ENCODE data around the gene PTP4A1. TPM values are rescaled to one million over a fixed set of nuclear protein-coding genes. Genes with fewer than 3 reads are reported as not detected.

PTP4A1 gene
- polyA plus RNA-seq, 1 donor from 2014 or later = 57.6 TPM

DNA sequence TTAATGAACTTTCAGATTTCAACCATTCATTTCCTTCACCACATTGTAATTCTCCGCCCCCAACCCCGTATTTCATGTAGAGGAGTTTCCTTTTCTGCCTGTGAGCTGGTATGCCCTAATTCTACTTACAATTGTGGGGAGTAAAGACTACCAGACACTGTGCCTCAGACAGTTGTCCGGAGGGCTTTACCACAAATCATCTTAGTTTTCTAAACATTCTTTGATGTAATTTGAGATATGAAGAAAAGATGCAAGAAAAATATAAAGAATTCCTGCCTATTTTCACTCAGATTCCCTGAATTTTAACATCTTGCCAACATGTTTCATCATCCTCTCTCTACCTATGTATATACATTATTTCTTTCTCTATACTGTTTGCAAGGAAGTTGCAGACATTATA lies 28.3 kb upstream of the PTP4A1 start:
- no peak overlapping the region for H3K27ac ChIP-seq (ENCODE audit: low read length)
- TF ChIP-seq MXI1 (conservative IDR thresholded peaks at IDR 0.05; ENCODE audit: poor library complexity, severe bottlenecking) (no peak), EP300 (conservative IDR thresholded peaks at IDR 0.05; ENCODE audit: poor library complexity, severe bottlenecking) (no peak), EZH2 (IDR thresholded peaks at IDR 0.05; ENCODE audit: borderline replicate concordance, insufficient read depth, low read length, poor library complexity, severe bottlenecking) (no peak), POLR2AphosphoS5 (IDR thresholded peaks at IDR 0.05) (no peak), SMC3 (conservative IDR thresholded peaks at IDR 0.05; ENCODE audit: poor library complexity) (no peak), TAF1 (IDR thresholded peaks at IDR 0.05; ENCODE audit: low read depth) (no peak), RAD21 (conservative IDR thresholded peaks at IDR 0.05) (no peak)
- TF ChIP-seq, protein P1, sequence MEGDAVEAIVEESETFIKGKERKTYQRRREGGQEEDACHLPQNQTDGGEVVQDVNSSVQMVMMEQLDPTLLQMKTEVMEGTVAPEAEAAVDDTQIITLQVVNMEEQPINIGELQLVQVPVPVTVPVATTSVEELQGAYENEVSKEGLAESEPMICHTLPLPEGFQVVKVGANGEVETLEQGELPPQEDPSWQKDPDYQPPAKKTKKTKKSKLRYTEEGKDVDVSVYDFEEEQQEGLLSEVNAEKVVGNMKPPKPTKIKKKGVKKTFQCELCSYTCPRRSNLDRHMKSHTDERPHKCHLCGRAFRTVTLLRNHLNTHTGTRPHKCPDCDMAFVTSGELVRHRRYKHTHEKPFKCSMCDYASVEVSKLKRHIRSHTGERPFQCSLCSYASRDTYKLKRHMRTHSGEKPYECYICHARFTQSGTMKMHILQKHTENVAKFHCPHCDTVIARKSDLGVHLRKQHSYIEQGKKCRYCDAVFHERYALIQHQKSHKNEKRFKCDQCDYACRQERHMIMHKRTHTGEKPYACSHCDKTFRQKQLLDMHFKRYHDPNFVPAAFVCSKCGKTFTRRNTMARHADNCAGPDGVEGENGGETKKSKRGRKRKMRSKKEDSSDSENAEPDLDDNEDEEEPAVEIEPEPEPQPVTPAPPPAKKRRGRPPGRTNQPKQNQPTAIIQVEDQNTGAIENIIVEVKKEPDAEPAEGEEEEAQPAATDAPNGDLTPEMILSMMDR (IDR thresholded peaks at IDR 0.05; ENCODE audit: poor library complexity, severe bottlenecking) = no peak
- TF ChIP-seq, protein P2, sequence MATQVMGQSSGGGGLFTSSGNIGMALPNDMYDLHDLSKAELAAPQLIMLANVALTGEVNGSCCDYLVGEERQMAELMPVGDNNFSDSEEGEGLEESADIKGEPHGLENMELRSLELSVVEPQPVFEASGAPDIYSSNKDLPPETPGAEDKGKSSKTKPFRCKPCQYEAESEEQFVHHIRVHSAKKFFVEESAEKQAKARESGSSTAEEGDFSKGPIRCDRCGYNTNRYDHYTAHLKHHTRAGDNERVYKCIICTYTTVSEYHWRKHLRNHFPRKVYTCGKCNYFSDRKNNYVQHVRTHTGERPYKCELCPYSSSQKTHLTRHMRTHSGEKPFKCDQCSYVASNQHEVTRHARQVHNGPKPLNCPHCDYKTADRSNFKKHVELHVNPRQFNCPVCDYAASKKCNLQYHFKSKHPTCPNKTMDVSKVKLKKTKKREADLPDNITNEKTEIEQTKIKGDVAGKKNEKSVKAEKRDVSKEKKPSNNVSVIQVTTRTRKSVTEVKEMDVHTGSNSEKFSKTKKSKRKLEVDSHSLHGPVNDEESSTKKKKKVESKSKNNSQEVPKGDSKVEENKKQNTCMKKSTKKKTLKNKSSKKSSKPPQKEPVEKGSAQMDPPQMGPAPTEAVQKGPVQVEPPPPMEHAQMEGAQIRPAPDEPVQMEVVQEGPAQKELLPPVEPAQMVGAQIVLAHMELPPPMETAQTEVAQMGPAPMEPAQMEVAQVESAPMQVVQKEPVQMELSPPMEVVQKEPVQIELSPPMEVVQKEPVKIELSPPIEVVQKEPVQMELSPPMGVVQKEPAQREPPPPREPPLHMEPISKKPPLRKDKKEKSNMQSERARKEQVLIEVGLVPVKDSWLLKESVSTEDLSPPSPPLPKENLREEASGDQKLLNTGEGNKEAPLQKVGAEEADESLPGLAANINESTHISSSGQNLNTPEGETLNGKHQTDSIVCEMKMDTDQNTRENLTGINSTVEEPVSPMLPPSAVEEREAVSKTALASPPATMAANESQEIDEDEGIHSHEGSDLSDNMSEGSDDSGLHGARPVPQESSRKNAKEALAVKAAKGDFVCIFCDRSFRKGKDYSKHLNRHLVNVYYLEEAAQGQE (IDR thresholded peaks at IDR 0.05; ENCODE audit: borderline replicate concordance) = no peak
- no peak overlapping the region for H2AFZ ChIP-seq (ENCODE audit: low read depth, low read length)
- no peaks in the 10 kb centered on the region for H3K9me3 ChIP-seq (ENCODE audit: low read length)
- H4K20me1 ChIP-seq (ENCODE audit: insufficient read depth) = no peaks in the 10 kb centered on the region
- no peaks in the 10 kb centered on the region for H3K79me2 ChIP-seq (replicated peaks; ENCODE audit: insufficient read depth, low read length)
- no peak overlapping the region for H3K4me3 ChIP-seq (ENCODE audit: low read length)
- no peak overlapping the region for H3K9ac ChIP-seq (ENCODE audit: low read length)
- no peaks in the 10 kb centered on the region for H3K9me2 ChIP-seq (ENCODE audit: insufficient read depth, low read length)
- no peaks in the 10 kb centered on the region for H3K27me3 ChIP-seq (ENCODE audit: insufficient read depth, low read depth, low read length)
- H3K36me3 ChIP-seq (ENCODE audit: insufficient read depth, low read length) = no peaks in the 10 kb centered on the region
- H3F3A ChIP-seq (ENCODE audit: insufficient read depth, low read length, poor library complexity, severe bottlenecking) = no peaks in the 10 kb centered on the region
- no peak overlapping the region for H3K4me2 ChIP-seq (ENCODE audit: low read length)

DNA sequence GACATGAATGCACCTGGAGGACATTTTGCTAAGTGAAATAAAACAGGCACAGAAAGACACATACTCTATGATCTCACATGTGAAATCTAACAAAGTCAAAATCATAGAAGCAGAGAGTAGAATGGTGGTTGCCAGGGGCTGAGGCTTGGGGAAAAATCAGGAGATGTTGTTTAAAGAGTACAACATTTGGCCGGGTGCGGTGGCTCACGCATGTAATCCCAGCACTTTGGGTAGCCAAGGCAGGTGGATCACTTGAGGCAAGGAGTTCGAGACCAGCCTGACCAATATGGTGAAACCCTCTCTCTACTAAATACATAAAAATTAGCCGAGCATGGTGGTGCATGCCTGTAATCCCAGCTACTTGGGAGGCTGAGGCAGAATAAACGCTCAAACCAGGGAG lies 26.0 kb upstream of the PTP4A1 start:
- Histone ChIP-seq H3K4me3 (ENCODE audit: low read length) (no peak overlapping the region), H3K27ac (ENCODE audit: low read length) (no peak overlapping the region), H2AFZ (ENCODE audit: low read depth, low read length) (no peak overlapping the region), H3K36me3 (ENCODE audit: insufficient read depth, low read length) (no peaks in the 10 kb centered on the region), H3K9me2 (ENCODE audit: insufficient read depth, low read length) (no peaks in the 10 kb centered on the region), H3K79me2 (replicated peaks; ENCODE audit: insufficient read depth, low read length) (no peaks in the 10 kb centered on the region), H4K20me1 (ENCODE audit: insufficient read depth) (no peaks in the 10 kb centered on the region), H3F3A (ENCODE audit: insufficient read depth, low read length, poor library complexity, severe bottlenecking) (no peaks in the 10 kb centered on the region), H3K4me2 (ENCODE audit: low read length) (no peak overlapping the region), H3K27me3 (ENCODE audit: insufficient read depth, low read depth, low read length) (no peaks in the 10 kb centered on the region), H3K9me3 (ENCODE audit: low read length) (no peaks in the 10 kb centered on the region), H3K9ac (ENCODE audit: low read length) (no peak overlapping the region)
- TF ChIP-seq TAF1 (IDR thresholded peaks at IDR 0.05; ENCODE audit: low read depth) = no peak
- TF ChIP-seq SMC3 (conservative IDR thresholded peaks at IDR 0.05; ENCODE audit: poor library complexity) = no peak
- no peak for TF ChIP-seq RAD21 (conservative IDR thresholded peaks at IDR 0.05)
- TF ChIP-seq, protein P1 (IDR thresholded peaks at IDR 0.05; ENCODE audit: poor library complexity, severe bottlenecking) = no peak
- TF ChIP-seq, protein P2 (IDR thresholded peaks at IDR 0.05; ENCODE audit: borderline replicate concordance) = no peak
- no peak for TF ChIP-seq MXI1 (conservative IDR thresholded peaks at IDR 0.05; ENCODE audit: poor library complexity, severe bottlenecking)
- TF ChIP-seq EP300 (conservative IDR thresholded peaks at IDR 0.05; ENCODE audit: poor library complexity, severe bottlenecking) = no peak
- no peak for TF ChIP-seq EZH2 (IDR thresholded peaks at IDR 0.05; ENCODE audit: borderline replicate concordance, insufficient read depth, low read length, poor library complexity, severe bottlenecking)
- no peak for TF ChIP-seq POLR2AphosphoS5 (IDR thresholded peaks at IDR 0.05)

All from neural cell (in vitro differentiated cells).